ENCODE measurements around the gene RERE. TPM values are rescaled to one million over a fixed set of nuclear protein-coding genes. Genes with fewer than 3 reads are reported as not detected.
"Not testable (repeated sequence)": the region's sequence is repeated elsewhere in the genome, so short reads cannot be mapped to it uniquely, and the experiment has no call there.

The RERE gene
- polyA plus RNA-seq, 3 donors from 2014 or later: 3.8 to 5.9 (median 3.8) TPM

GRCh38 chr1:8854240-8854639, 36.8 kb upstream of the RERE start:
- Mint-ChIP-seq H3K27me3 (ENCODE audit: low read depth in 3 of 3) (no peaks in the 10 kb centered on the region), H3K27ac (peak overlapping the region in 1 of 6 donors; percentile 24), H3K9me3 (no peaks in the 10 kb centered on the region), H3K4me3 (no peak overlapping the region), H3K36me3 (peaks cover 0 to 13% (median 8%) of the 10 kb centered on the region in 3 donors), H3K4me1 (peaks cover 14 to 21% of the 10 kb centered on the region in 2 donors)
- no peak for DNase-seq

GRCh38 chr1:8851060-8851459, 33.6 kb upstream of the RERE start:
- no peak overlapping the region for H3K27ac Mint-ChIP-seq
- no peaks in the 10 kb centered on the region for H3K4me1 Mint-ChIP-seq
- peaks cover 0 to 4% (median 0%) of the 10 kb centered on the region in 3 donors for H3K27me3 Mint-ChIP-seq (ENCODE audit: low read depth in 3 of 3)
- H3K9me3 Mint-ChIP-seq: no peaks in the 10 kb centered on the region
- DNase-seq: no peak
- H3K4me3 Mint-ChIP-seq: no peak overlapping the region
- peaks cover 0 to 5% (median 1%) of the 10 kb centered on the region in 3 donors for H3K36me3 Mint-ChIP-seq

- H3K27ac Mint-ChIP-seq: no peak overlapping the region
- H3K27me3 Mint-ChIP-seq (ENCODE audit: low read depth in 3 of 3): peaks cover 0 to 4% (median 0%) of the 10 kb centered on the region in 3 donors
- DNase-seq: peak; percentile 67 to 72 (median 69)
- no peak overlapping the region for H3K4me3 Mint-ChIP-seq
- H3K36me3 Mint-ChIP-seq: peaks cover 0 to 4% (median 0%) of the 10 kb centered on the region in 3 donors
- no peaks in the 10 kb centered on the region for H3K9me3 Mint-ChIP-seq
- H3K4me1 Mint-ChIP-seq: no peaks in the 10 kb centered on the region
Observed at GRCh38 chr1:8848663-8849386, 31.4 kb upstream of the RERE start.

GRCh38 chr1:8847990-8848389, 30.6 kb upstream of the RERE start:
- H3K9me3 Mint-ChIP-seq: no peaks in the 10 kb centered on the region
- peaks cover 0 to 4% (median 0%) of the 10 kb centered on the region in 3 donors for H3K36me3 Mint-ChIP-seq
- H3K4me3 Mint-ChIP-seq: no peak overlapping the region
- H3K4me1 Mint-ChIP-seq: no peaks in the 10 kb centered on the region
- no peak for DNase-seq
- H3K27me3 Mint-ChIP-seq (ENCODE audit: low read depth in 3 of 3): peaks cover 0 to 4% (median 0%) of the 10 kb centered on the region in 3 donors
- H3K27ac Mint-ChIP-seq: no peak overlapping the region

- Mint-ChIP-seq H3K27me3 (ENCODE audit: low read depth in 3 of 3) (peaks cover 0 to 4% (median 0%) of the 10 kb centered on the region in 3 donors), H3K36me3 (no peaks in the 10 kb centered on the region), H3K27ac (no peak overlapping the region), H3K4me3 (no peak overlapping the region), H3K9me3 (no peaks in the 10 kb centered on the region), H3K4me1 (no peaks in the 10 kb centered on the region)
- no peak for DNase-seq
Observed at GRCh38 chr1:8846263-8846662, 28.8 kb upstream of the RERE start.

- no peak for DNase-seq
- Mint-ChIP-seq H3K9me3 (no peaks in the 10 kb centered on the region), H3K4me1 (no peaks in the 10 kb centered on the region), H3K27ac (no peak overlapping the region), H3K4me3 (no peak overlapping the region), H3K36me3 (peaks cover 0 to 1% (median 0%) of the 10 kb centered on the region in 3 donors), H3K27me3 (ENCODE audit: low read depth in 3 of 3) (peaks cover 0 to 4% (median 0%) of the 10 kb centered on the region in 3 donors)
Observed at GRCh38 chr1:8845104-8846097, 28.0 kb upstream of the RERE start.

GRCh38 chr1:8844501-8845006, 27.1 kb upstream of the RERE start:
- Mint-ChIP-seq H3K27ac (no peak overlapping the region), H3K27me3 (ENCODE audit: low read depth in 3 of 3) (peaks cover 0 to 4% (median 0%) of the 10 kb centered on the region in 3 donors), H3K36me3 (peaks cover 0 to 5% (median 0%) of the 10 kb centered on the region in 3 donors), H3K4me1 (no peaks in the 10 kb centered on the region), H3K9me3 (no peaks in the 10 kb centered on the region), H3K4me3 (no peak overlapping the region)
- DNase-seq: no peak

GRCh38 chr1:8841395-8841794, 24.0 kb upstream of the RERE start:
- peaks cover 0 to 2% (median 0%) of the 10 kb centered on the region in 3 donors for H3K27me3 Mint-ChIP-seq (ENCODE audit: low read depth in 3 of 3)
- H3K36me3 Mint-ChIP-seq: peaks cover 0 to 5% (median 0%) of the 10 kb centered on the region in 3 donors
- H3K9me3 Mint-ChIP-seq: no peaks in the 10 kb centered on the region
- H3K27ac Mint-ChIP-seq: no peak overlapping the region
- H3K4me1 Mint-ChIP-seq: no peaks in the 10 kb centered on the region
- H3K4me3 Mint-ChIP-seq: no peak overlapping the region
- DNase-seq: no peak

- no peak for DNase-seq
- H3K27ac Mint-ChIP-seq: no peak overlapping the region
- no peak overlapping the region for H3K4me3 Mint-ChIP-seq
- peaks cover 0 to 5% (median 0%) of the 10 kb centered on the region in 3 donors for H3K36me3 Mint-ChIP-seq
- no peaks in the 10 kb centered on the region for H3K9me3 Mint-ChIP-seq
- H3K27me3 Mint-ChIP-seq (ENCODE audit: low read depth in 3 of 3): peaks cover 0 to 2% (median 0%) of the 10 kb centered on the region in 3 donors
- H3K4me1 Mint-ChIP-seq: no peaks in the 10 kb centered on the region
Observed at GRCh38 chr1:8839990-8840389, 22.6 kb upstream of the RERE start.

GRCh38 chr1:8835941-8836643, 18.7 kb upstream of the RERE start:
- no peak for DNase-seq
- Mint-ChIP-seq H3K4me1 (no peaks in the 10 kb centered on the region), H3K36me3 (peaks cover 0 to 5% (median 0%) of the 10 kb centered on the region in 3 donors), H3K27me3 (ENCODE audit: low read depth in 3 of 3) (peaks cover 0 to 2% (median 0%) of the 10 kb centered on the region in 3 donors), H3K4me3 (no peak overlapping the region), H3K9me3 (no peaks in the 10 kb centered on the region), H3K27ac (no peak overlapping the region)

GRCh38 chr1:8831340-8831739, 13.9 kb upstream of the RERE start:
- peaks cover 21 to 22% of the 10 kb centered on the region in 2 donors for H3K4me1 Mint-ChIP-seq
- no peaks in the 10 kb centered on the region for H3K36me3 Mint-ChIP-seq
- DNase-seq: no peak
- peaks cover 1 to 5% (median 2%) of the 10 kb centered on the region in 3 donors for H3K27me3 Mint-ChIP-seq (ENCODE audit: low read depth in 3 of 3)
- no peak overlapping the region for H3K4me3 Mint-ChIP-seq
- peaks cover 0 to 1% (median 0%) of the 10 kb centered on the region in 6 donors for H3K9me3 Mint-ChIP-seq
- no peak overlapping the region for H3K27ac Mint-ChIP-seq

- not testable (repeated sequence) for H3K9me3 Mint-ChIP-seq; H3K36me3 Mint-ChIP-seq; DNase-seq; H3K27me3 Mint-ChIP-seq (ENCODE audit: low read depth in 3 of 3)
- H3K4me3 Mint-ChIP-seq: peak overlapping the region in 2 of 5 donors; percentile 18 to 28
- H3K27ac Mint-ChIP-seq: peak overlapping the region in 1 of 6 donors; percentile 15
- peaks cover 27 to 28% of the 10 kb centered on the region in 2 donors for H3K4me1 Mint-ChIP-seq
Observed at GRCh38 chr1:8830732-8831131, 13.3 kb upstream of the RERE start.

GRCh38 chr1:8825985-8826481, 8.6 kb upstream of the RERE start:
- peaks cover 0 to 1% (median 0%) of the 10 kb centered on the region in 6 donors for H3K9me3 Mint-ChIP-seq
- peak; percentile 55 to 62 (median 60) for DNase-seq
- peak overlapping the region; percentile 75 to 85 (median 82) for H3K27ac Mint-ChIP-seq
- H3K36me3 Mint-ChIP-seq: no peaks in the 10 kb centered on the region
- peaks cover 5 to 6% (median 6%) of the 10 kb centered on the region in 3 donors for H3K27me3 Mint-ChIP-seq (ENCODE audit: low read depth in 3 of 3)
- H3K4me3 Mint-ChIP-seq: peak overlapping the region in 4 of 5 donors; percentile 54 to 71 (median 59)
- peaks cover 29 to 30% of the 10 kb centered on the region in 2 donors for H3K4me1 Mint-ChIP-seq
